Left lung (tissue), 10 donors: ENCODE measurements around the gene GSTM3. TPM values are rescaled to one million over a fixed set of nuclear protein-coding genes. Genes with fewer than 3 reads are reported as not detected.
"Not testable (repeated sequence)": the region's sequence is repeated elsewhere in the genome, so short reads cannot be mapped to it uniquely, and the experiment has no call there.

Source experiments
- ATAC-seq: fragments of 200-7000 bp; cut with Tn5 transposase; one replicate; pipeline ENCODE4 v1.9.1; 2020; ENCODE audit warnings: moderate library complexity
- DNase-seq, 4 donors: peaks; one replicate each; pipeline ENCODE4 v3.0.0-alpha.2; 2013 to 2020
- H3K27ac ChIP-seq, 2 donors: fragments of 200-600 bp; sonication (generic) in 1 of 2; one replicate each; pipeline versions ENCODE4 v1.5.0 to v1.8.0; 2020 to 2021
- H3K27me3 ChIP-seq, 2 donors: fragments of 200-600 bp; sonication (generic) in 1 of 2; one replicate each; pipeline versions ENCODE4 v1.5.0 to v1.8.0; 2020 to 2021
- H3K36me3 ChIP-seq, 2 donors: fragments of 200-600 bp; sonication (generic) in 1 of 2; one replicate each; pipeline versions ENCODE4 v1.5.0 to v1.8.0; 2020 to 2021
- H3K4me1 ChIP-seq, 2 donors: fragments of 200-600 bp; one replicate each; pipeline ENCODE4 v1.8.0; 2021
- H3K4me3 ChIP-seq, 2 donors: fragments of 200-600 bp; sonication (generic) in 1 of 2; one replicate each; pipeline versions ENCODE4 v1.5.0 to v1.8.0; 2020 to 2021; ENCODE audit warnings: mild to moderate bottlenecking in 1 of 2
- H3K9me3 ChIP-seq, 2 donors: fragments of 200-600 bp; sonication (generic) in 1 of 2; one replicate each; pipeline versions ENCODE4 v1.5.0 to v1.8.0; 2020 to 2021
- intact Hi-C, 2 donors: fragments of 100-400 bp; cut with DNase I; formaldehyde crosslinking; loops; one replicate each; pipeline versions ENCODE4 v1.11.2 to v1.14.2; 2022
- polyA plus RNA-seq, 6 donors: library from polyadenylated mRNA; unstranded; fragments of 120-200 nt; gene quantifications; one replicate each; pipeline ENCODE4 v1.2.1, GENCODE V29; 2013; ENCODE audit not compliant: insufficient read length in 6 of 6
- total RNA-seq, 2 donors: library from RNA; stranded (reverse); fragmentation: NEBNext Ultra II Directional; extraction: Animal tissue kit (Norgen Biotek cat#: 25700); gene quantifications; one replicate each; pipeline ENCODE4 v1.2.1, GENCODE V29; 2021
- TF ChIP-seq, protein P1 (sequence below), 2 donors: fragments of 200-600 bp; sonication (generic) in 1 of 2; IDR thresholded peaks; one replicate each; pipeline versions ENCODE4 v1.5.0 to v1.8.0; 2021; ENCODE audit warnings: antibody characterized with exemption in 2 of 2
- donor health status: DM: no; HTN: yes; CAD: no.
- donor health status: DM: no; HTN: no; CAD: no.

The GSTM3 gene
- total and polyA plus RNA-seq, 8 donors = 13.8 to 142 (median 104) TPM

DNA sequence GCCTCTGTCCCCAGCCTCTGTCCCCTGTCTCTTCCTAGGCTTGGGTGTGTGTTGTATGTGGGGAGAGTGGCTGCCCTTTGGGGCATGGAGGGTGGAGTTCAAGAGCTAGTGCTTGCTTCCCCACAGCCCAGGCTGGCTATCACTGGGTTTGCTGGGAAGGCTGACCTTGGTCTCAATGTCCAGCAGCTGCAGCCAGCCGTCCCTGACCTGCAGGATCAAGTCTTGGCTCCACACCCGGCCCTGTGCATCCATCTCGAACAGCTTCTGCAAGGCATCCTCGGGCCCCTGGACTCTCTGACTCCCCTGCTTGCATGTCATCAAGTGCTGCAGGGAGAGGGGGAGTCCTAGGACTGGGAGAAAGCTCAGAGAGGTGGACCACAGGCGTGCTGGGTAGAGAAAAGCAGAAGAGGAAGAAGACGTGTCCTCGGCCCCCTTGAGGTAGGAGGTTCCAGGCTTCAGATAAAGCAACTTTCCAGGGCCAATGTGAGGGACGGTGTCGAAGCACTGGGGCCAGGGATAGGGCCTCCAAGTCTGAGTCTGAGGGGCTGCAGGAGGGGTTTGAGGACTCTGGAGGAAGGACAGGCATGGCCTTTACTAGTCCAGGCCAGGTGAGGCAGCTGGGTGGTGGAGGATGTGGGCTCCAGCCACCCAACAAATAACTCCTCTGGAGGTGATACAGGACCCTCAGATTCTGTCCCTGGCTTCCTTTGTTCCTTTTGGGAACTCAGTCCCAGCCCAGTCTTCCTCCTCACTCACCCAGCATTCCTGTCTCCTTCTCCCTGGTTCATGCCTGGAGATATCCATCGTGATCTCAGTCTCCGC lies 18.9 kb upstream of the GSTM3 start:
- Histone ChIP-seq H3K36me3 (no peaks in the 10 kb centered on the region), H3K9me3 (no peaks in the 10 kb centered on the region), H3K4me3 (no peak overlapping the region), H3K27ac (no peak overlapping the region), H3K4me1 (peaks cover 4 to 15% of the 10 kb centered on the region in 2 donors), H3K27me3 (no peaks in the 10 kb centered on the region)
- peak in 1 of 4 donors; percentile 57 for DNase-seq
- TF ChIP-seq, protein P1, sequence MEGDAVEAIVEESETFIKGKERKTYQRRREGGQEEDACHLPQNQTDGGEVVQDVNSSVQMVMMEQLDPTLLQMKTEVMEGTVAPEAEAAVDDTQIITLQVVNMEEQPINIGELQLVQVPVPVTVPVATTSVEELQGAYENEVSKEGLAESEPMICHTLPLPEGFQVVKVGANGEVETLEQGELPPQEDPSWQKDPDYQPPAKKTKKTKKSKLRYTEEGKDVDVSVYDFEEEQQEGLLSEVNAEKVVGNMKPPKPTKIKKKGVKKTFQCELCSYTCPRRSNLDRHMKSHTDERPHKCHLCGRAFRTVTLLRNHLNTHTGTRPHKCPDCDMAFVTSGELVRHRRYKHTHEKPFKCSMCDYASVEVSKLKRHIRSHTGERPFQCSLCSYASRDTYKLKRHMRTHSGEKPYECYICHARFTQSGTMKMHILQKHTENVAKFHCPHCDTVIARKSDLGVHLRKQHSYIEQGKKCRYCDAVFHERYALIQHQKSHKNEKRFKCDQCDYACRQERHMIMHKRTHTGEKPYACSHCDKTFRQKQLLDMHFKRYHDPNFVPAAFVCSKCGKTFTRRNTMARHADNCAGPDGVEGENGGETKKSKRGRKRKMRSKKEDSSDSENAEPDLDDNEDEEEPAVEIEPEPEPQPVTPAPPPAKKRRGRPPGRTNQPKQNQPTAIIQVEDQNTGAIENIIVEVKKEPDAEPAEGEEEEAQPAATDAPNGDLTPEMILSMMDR (IDR thresholded peaks at IDR 0.05) = no peak
- intact Hi-C loops = no loop called here
- no peak for ATAC-seq

DNA sequence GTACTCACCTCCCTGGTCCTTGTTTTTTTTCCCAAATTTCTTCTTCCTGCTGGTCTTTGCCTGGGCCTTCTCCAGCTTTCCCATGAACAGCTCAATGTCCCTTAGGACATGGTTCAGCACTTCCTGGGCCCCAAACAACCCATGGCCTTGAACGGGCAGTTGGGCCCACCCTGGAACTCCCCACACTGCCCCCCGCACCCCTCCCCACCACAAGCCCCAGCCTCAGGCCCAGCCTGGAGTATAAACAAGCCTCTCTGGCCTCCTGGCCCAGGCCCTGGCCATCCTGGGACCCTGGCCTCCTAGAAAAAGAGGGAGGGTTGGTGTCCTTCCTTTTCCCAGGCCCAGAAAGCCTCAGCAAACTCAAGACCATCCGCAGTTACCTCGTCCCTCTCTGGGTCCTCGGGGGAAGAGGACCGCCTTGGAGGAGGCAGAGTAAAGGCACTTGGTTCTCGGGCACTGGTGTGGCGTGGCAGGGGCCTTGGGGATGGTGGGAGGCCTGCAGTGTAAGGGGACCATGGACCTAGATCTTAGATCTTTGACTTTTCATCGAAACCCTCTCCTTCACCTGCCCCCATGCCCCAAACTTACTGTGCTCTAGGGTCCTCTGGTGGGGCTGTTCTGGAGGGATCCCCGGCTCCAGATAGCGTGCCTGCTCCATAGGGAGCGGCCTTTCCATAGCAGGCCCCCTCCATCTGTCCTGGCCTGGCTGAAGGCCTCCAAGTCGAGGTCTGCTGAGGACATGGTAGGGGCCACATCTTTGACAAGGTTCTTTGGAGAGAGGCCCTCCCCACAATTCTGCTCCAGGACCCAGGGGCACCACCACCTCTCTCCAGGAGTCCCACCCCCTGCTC lies 17.3 kb upstream of the GSTM3 start:
- H3K4me1 ChIP-seq = peaks cover 2 to 4% of the 10 kb centered on the region in 2 donors
- H3K27me3 ChIP-seq = no peaks in the 10 kb centered on the region
- H3K9me3 ChIP-seq = no peaks in the 10 kb centered on the region
- ATAC-seq = no peak
- H3K36me3 ChIP-seq = no peaks in the 10 kb centered on the region
- no peak overlapping the region for H3K27ac ChIP-seq
- peak in 1 of 4 donors; percentile 30 for DNase-seq
- TF ChIP-seq, protein P1 (IDR thresholded peaks at IDR 0.05) = no peak
- no peak overlapping the region for H3K4me3 ChIP-seq
- intact Hi-C loops = no loop called here

DNA sequence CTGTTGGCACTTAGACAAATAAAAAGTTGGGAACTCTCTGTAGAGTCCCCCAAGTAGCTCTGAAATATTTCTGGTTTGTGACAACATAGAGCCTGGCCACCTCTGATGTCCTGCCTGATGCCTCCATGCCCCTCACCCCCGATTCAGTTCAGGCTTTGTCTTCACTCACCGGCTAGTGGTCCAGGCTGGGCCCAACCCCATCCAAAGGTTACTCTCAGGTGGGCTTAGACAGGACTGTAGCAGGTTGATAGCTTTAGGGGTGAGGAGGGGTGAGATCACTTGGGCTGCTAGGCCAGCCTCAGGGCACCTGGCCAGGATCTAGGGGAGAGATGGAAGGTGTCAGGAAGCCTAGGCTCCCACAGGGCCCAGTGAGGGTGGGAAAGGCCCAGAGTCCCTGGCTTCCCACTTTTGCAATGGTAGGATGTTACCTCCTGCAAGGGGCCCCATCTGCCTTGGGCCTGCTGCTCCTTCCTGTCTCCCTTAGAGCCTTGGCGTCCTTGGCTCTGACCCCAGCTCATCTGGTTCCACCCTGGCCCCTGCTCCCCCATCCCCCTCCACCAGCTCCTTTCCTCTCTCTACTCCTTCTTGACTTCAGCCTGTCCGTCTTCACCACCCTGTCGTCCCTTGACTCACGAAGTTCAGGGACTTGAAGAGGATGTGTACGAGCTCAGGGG lies 16.1 kb upstream of the GSTM3 start:
- no peak for DNase-seq
- no peaks in the 10 kb centered on the region for H3K4me1 ChIP-seq
- no peak overlapping the region for H3K27ac ChIP-seq
- no peak for ATAC-seq
- TF ChIP-seq, protein P1 (IDR thresholded peaks at IDR 0.05) = no peak
- H3K36me3 ChIP-seq = no peaks in the 10 kb centered on the region
- intact Hi-C loops = no loop called here
- H3K9me3 ChIP-seq = no peaks in the 10 kb centered on the region
- H3K27me3 ChIP-seq = no peaks in the 10 kb centered on the region
- no peak overlapping the region for H3K4me3 ChIP-seq

DNA sequence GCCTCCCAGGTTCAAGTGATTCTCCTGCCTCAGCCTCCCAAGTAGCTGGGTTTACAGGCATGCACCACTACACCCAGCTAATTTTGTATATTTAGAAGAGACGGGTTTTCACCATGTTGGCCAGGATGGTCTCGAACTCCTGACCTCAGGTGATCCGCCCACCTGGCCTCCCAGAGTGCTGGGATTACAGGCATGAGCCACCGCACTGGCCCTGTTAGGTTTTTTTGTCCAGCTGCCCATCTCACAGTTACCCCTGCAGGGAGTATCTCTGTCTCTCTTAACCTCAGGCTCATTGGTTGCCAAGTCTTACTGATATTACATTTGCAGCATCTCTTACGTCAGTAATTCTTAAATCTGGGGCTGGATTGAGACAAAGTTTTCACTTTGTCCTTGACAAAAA lies 15.5 kb upstream of the GSTM3 start:
- intact Hi-C loops, ATAC-seq, DNase-seq: not testable (repeated sequence)

DNA sequence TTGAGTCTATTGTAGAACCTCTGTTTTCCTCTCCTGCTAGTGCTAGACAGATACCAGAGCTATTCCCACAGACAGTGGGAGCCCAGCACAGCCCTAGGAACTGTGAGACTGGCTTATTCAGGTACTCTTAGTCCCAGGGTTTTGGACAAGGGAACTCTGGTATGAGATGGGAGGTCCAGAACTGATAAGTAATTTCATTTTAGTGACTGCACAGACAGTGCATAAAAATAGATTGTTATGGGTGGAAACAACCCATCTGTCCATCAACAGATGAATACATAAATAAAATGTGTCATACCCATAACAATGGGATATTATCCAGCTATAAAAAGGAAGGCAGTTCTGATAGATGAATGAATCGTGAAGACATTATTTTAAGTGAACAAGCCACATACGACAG lies 13.9 kb upstream of the GSTM3 start:
- no peaks in the 10 kb centered on the region for H3K27me3 ChIP-seq
- no peaks in the 10 kb centered on the region for H3K9me3 ChIP-seq
- H3K36me3 ChIP-seq = no peaks in the 10 kb centered on the region
- intact Hi-C loops = no loop called here
- ATAC-seq (no peak), DNase-seq (no peak)
- no peak overlapping the region for H3K4me3 ChIP-seq
- no peaks in the 10 kb centered on the region for H3K4me1 ChIP-seq
- no peak overlapping the region for H3K27ac ChIP-seq
- TF ChIP-seq, protein P1 (IDR thresholded peaks at IDR 0.05) = no peak

More for the DNA sequence above, 15.5 kb upstream of the GSTM3 start:
- H3K36me3 ChIP-seq, H3K27ac ChIP-seq, H3K4me3 ChIP-seq, H3K27me3 ChIP-seq, H3K9me3 ChIP-seq, H3K4me1 ChIP-seq: not testable (repeated sequence)
